ENCODE data around the gene NAT10. TPM values are rescaled to one million over a fixed set of nuclear protein-coding genes. Genes with fewer than 3 reads are reported as not detected.
A peak's percentile ranks its signal among the peaks of the same experiment; 100 is the strongest.

NAT10 gene
- total and polyA plus RNA-seq, 2 experiments from 2014 or later: 19.4 to 23.6 TPM

GRCh38 chr11:34150494-34151151 is 45.2 kb downstream of the NAT10 start:
- H3K27ac ChIP-seq: peak overlapping the region; percentile 60
- H3K27me3 ChIP-seq: no peaks in the 10 kb centered on the region
- DNase-seq (ENCODE audit: low read depth in 1 of 2, low spot score in 1 of 2): no peak
- peaks cover 37% of the 10 kb centered on the region for H3K36me3 ChIP-seq
- no peak overlapping the region for H3K4me3 ChIP-seq
- H3K4me1 ChIP-seq (ENCODE audit: low read depth): peaks cover 16% of the 10 kb centered on the region
- no peak for TF ChIP-seq CTCF (IDR thresholded peaks at IDR 0.05; ENCODE audit: low read depth, low read length)
- H3K9me3 ChIP-seq (ENCODE audit: low read depth): no peaks in the 10 kb centered on the region

DNA sequence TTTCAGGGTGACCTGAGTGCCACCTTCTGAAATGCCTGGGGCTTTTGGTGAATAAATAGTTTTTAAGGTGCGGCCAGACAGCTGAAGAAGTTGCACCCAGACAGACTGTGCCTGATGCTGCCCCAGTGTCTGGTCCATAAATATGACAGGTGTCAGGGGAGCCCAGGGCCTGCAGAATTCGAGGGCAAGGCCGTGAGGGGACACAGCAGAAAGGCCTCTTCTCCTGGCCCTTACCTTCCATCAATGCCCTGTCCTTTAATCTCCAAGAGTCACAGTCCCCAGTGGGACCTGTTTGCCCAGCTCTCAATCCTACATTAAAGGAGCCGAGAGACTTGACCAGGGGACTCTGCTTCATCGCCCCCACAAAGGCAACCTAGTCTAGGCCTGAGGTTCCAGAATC is 45.7 kb downstream of the NAT10 start:
- Histone ChIP-seq H3K36me3 (peaks cover 37% of the 10 kb centered on the region), H3K4me3 (no peak overlapping the region), H3K4me1 (ENCODE audit: low read depth) (peaks cover 16% of the 10 kb centered on the region), H3K27ac (peak overlapping the region; percentile 60), H3K9me3 (ENCODE audit: low read depth) (no peaks in the 10 kb centered on the region), H3K27me3 (no peaks in the 10 kb centered on the region)
- TF ChIP-seq CTCF (IDR thresholded peaks at IDR 0.05; ENCODE audit: low read depth, low read length): no peak
- no peak for DNase-seq (ENCODE audit: low read depth in 1 of 2, low spot score in 1 of 2)

- peaks cover 40% of the 10 kb centered on the region for H3K36me3 ChIP-seq
- no peak for DNase-seq (ENCODE audit: low read depth in 1 of 2, low spot score in 1 of 2)
These were observed 46.8 kb downstream of the NAT10 start for GRCh38 chr11:34151916-34152845.

GRCh38 chr11:34154059-34154875 is 48.8 kb downstream of the NAT10 start:
- no peak for DNase-seq (ENCODE audit: low read depth in 1 of 2, low spot score in 1 of 2)
- Histone ChIP-seq H3K4me3 (no peak overlapping the region), H3K4me1 (ENCODE audit: low read depth) (peaks cover 4% of the 10 kb centered on the region), H3K27me3 (no peaks in the 10 kb centered on the region), H3K27ac (no peak overlapping the region), H3K36me3 (peaks cover 46% of the 10 kb centered on the region), H3K9me3 (ENCODE audit: low read depth) (no peaks in the 10 kb centered on the region)
- no peak for TF ChIP-seq CTCF (IDR thresholded peaks at IDR 0.05; ENCODE audit: low read depth, low read length)

More at GRCh38 chr11:34151916-34152845, 46.8 kb downstream of the NAT10 start:
- no peak for TF ChIP-seq CTCF (IDR thresholded peaks at IDR 0.05; ENCODE audit: low read depth, low read length)
- Histone ChIP-seq H3K27me3 (no peaks in the 10 kb centered on the region), H3K4me1 (ENCODE audit: low read depth) (peaks cover 16% of the 10 kb centered on the region), H3K4me3 (no peak overlapping the region), H3K9me3 (ENCODE audit: low read depth) (no peaks in the 10 kb centered on the region), H3K27ac (no peak overlapping the region)

GRCh38 chr11:34155057-34155756 is 49.8 kb downstream of the NAT10 start:
- Histone ChIP-seq H3K27ac (no peak overlapping the region), H3K4me3 (no peak overlapping the region), H3K27me3 (no peaks in the 10 kb centered on the region), H3K4me1 (ENCODE audit: low read depth) (no peaks in the 10 kb centered on the region), H3K36me3 (peaks cover 56% of the 10 kb centered on the region), H3K9me3 (ENCODE audit: low read depth) (no peaks in the 10 kb centered on the region)
- TF ChIP-seq CTCF (IDR thresholded peaks at IDR 0.05; ENCODE audit: low read depth, low read length): no peak
- no peak for DNase-seq (ENCODE audit: low read depth in 1 of 2, low spot score in 1 of 2)

All from cardiac muscle cell (in vitro differentiated cells and primary cell).